ENCODE results near the gene PKP2. TPM values are rescaled to one million over a fixed set of nuclear protein-coding genes. Genes with fewer than 3 reads are reported as not detected.

The PKP2 gene
- total RNA-seq, 1 donor from 2014 or later, result 1.9 TPM

- Histone ChIP-seq H3K36me3 (peaks cover 97% of the 10 kb centered on the region), H3K4me1 (no peaks in the 10 kb centered on the region), H3K27me3 (no peaks in the 10 kb centered on the region), H3K4me3 (no peak overlapping the region), H3K9me3 (no peaks in the 10 kb centered on the region), H3K27ac (no peak overlapping the region)
- DNase-seq (no peak), ATAC-seq (no peak)
- TF ChIP-seq CTCF (IDR thresholded peaks at IDR 0.05), result no peak
- intact Hi-C loops (cut with DNase I), result no loop called here
These were observed 153.3 kb downstream of the PKP2 start for GRCh38 chr12:32743264-32743663.

- intact Hi-C loops (cut with DNase I), result no loop called here
- Histone ChIP-seq H3K4me1 (no peaks in the 10 kb centered on the region), H3K27me3 (no peaks in the 10 kb centered on the region), H3K27ac (no peak overlapping the region), H3K9me3 (no peaks in the 10 kb centered on the region), H3K4me3 (no peak overlapping the region), H3K36me3 (peaks cover 97% of the 10 kb centered on the region)
- ATAC-seq, result no peak
- no peak for TF ChIP-seq CTCF (IDR thresholded peaks at IDR 0.05)
- no peak for DNase-seq
These were observed 154.4 kb downstream of the PKP2 start for GRCh38 chr12:32742133-32742532.

Other genes with a start within 250 kb of the PKP2 start
- 48.5 TPM for gene DNM1L, start 217.5 kb downstream of the PKP2 start, total RNA-seq
- 10.9 TPM for gene YARS2, start 140.9 kb downstream of the PKP2 start, total RNA-seq

Data from upper lobe of right lung (tissue), 1 donor.